Body of pancreas (tissue), 4 donors: Measurements from ENCODE around the gene CAV1. TPM values are rescaled to one million over a fixed set of nuclear protein-coding genes. Genes with fewer than 3 reads are reported as not detected.
"Not testable (repeated sequence)": the region's sequence is repeated elsewhere in the genome, so short reads cannot be mapped to it uniquely, and the experiment has no call there.

Experiments
- ATAC-seq: fragments of 150-250 bp; one replicate; pipeline ENCODE4 v1.9.1; 2016
- DNase-seq, 4 donors: peaks; one replicate each; pipeline ENCODE4 v3.0.0-alpha.2; 2019
- H3K27ac ChIP-seq, 4 donors: fragments of 200-600 bp; sonication (generic); 1 replicate in 3 of 4; 2 replicates in 1 of 4; pipeline versions ENCODE4 v1.5.1 to v1.6.1; 2016 to 2019; ENCODE audit warnings: mild to moderate bottlenecking in 1 of 4, mixed read lengths in 1 of 4, moderate library complexity in 1 of 4
- H3K27me3 ChIP-seq, 2 donors: fragments of 200-600 bp; sonication (generic); one replicate each; pipeline ENCODE4 v1.6.0; 2016; ENCODE audit warnings: mild to moderate bottlenecking in 1 of 2
- H3K36me3 ChIP-seq, 2 donors: fragments of 200-600 bp; sonication (generic); replicated peaks in 1 of 2; 2 replicates each; pipeline ENCODE4 v1.5.1; 2016; ENCODE audit warnings: low read depth in 2 of 2; ENCODE audit not compliant: insufficient read depth in 1 of 2
- H3K4me1 ChIP-seq: fragments of 200-600 bp; sonication (generic); one replicate; pipeline ENCODE4 v1.6.0; 2016
- H3K4me3 ChIP-seq, 2 donors: fragments of 200-600 bp; sonication (generic); 1 replicate in 1 of 2; 2 replicates in 1 of 2; pipeline ENCODE4 v1.5.1; 2016 to 2019
- H3K9me3 ChIP-seq, 3 donors: fragments of 200-600 bp; sonication (generic); 1 replicate in 2 of 3; 2 replicates in 1 of 3; pipeline ENCODE4 v1.5.1; 2016
- POLR2A ChIP-seq, 3 donors: fragments of 450-650 bp; IDR thresholded peaks; one replicate each; pipeline ENCODE4 v1.6.1; 2016; ENCODE audit warnings: antibody characterized with exemption in 3 of 3, mild to moderate bottlenecking in 2 of 3
- WGBS, 2 donors: methylation state at CpG; one replicate each; pipeline ENCODE4 v1.1.5; 2017; 5-methylcytosine and 5-hydroxymethylcytosine counted together
- intact Hi-C: fragments of 100-400 bp; cut with DNase I; formaldehyde crosslinking; loops from one replicate; pipeline ENCODE4 v1.15.1; 2023
- total RNA-seq, 2 donors: library from RNA; depleted of rRNA; stranded (reverse); fragments of >200 nt; gene quantifications; one replicate each; pipeline ENCODE4 v1.1.0, GENCODE V29; 2016
- TF ChIP-seq, protein P1 (sequence below), 7 experiments: fragments of 450-650 bp in 4 of 7; fragments of 200-600 bp in 3 of 7; sonication (generic) in 3 of 7; IDR thresholded peaks; one replicate each; pipeline ENCODE4 v1.5.1; 2016 to 2019; ENCODE audit warnings: antibody characterized with exemption in 7 of 7

Gene CAV1
- total RNA-seq, 2 donors from 2014 or later = 28.5 to 32.6 TPM

GRCh38 chr7:116582806-116583444 lies 58.1 kb downstream of the CAV1 start:
- DNase-seq (no peak), ATAC-seq (no peak)
- Histone ChIP-seq H3K4me3 (no peak overlapping the region), H3K27ac (no peak overlapping the region), H3K36me3 (no peaks in the 10 kb centered on the region), H3K4me1 (peaks cover 34% of the 10 kb centered on the region), H3K27me3 (no peaks in the 10 kb centered on the region), H3K9me3 (no peaks in the 10 kb centered on the region)
- intact Hi-C loops = loop anchor here (10.0 kb wide), 1 partner anchor 418 kb away; no protein-coding TSS in a partner anchor
- 85 to 90% methylated on average over 5 of the region's 5 CpGs for WGBS, 2 donors
- TF ChIP-seq POLR2A (IDR thresholded peaks at IDR 0.05) = no peak
- TF ChIP-seq, protein P1, sequence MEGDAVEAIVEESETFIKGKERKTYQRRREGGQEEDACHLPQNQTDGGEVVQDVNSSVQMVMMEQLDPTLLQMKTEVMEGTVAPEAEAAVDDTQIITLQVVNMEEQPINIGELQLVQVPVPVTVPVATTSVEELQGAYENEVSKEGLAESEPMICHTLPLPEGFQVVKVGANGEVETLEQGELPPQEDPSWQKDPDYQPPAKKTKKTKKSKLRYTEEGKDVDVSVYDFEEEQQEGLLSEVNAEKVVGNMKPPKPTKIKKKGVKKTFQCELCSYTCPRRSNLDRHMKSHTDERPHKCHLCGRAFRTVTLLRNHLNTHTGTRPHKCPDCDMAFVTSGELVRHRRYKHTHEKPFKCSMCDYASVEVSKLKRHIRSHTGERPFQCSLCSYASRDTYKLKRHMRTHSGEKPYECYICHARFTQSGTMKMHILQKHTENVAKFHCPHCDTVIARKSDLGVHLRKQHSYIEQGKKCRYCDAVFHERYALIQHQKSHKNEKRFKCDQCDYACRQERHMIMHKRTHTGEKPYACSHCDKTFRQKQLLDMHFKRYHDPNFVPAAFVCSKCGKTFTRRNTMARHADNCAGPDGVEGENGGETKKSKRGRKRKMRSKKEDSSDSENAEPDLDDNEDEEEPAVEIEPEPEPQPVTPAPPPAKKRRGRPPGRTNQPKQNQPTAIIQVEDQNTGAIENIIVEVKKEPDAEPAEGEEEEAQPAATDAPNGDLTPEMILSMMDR (IDR thresholded peaks at IDR 0.05) = no peak

GRCh38 chr7:116583653-116584052 lies 58.8 kb downstream of the CAV1 start:
- H3K27ac ChIP-seq = no peak overlapping the region
- intact Hi-C loops = loop anchor here (10.0 kb wide), 1 partner anchor 419 kb away; no protein-coding TSS in a partner anchor
- H3K27me3 ChIP-seq = no peaks in the 10 kb centered on the region
- no peak for DNase-seq
- no peaks in the 10 kb centered on the region for H3K36me3 ChIP-seq
- peaks cover 35% of the 10 kb centered on the region for H3K4me1 ChIP-seq
- WGBS, 2 donors = 61 to 62% methylated on average over 1 of the region's 1 CpG
- H3K9me3 ChIP-seq = no peaks in the 10 kb centered on the region
- TF ChIP-seq POLR2A (IDR thresholded peaks at IDR 0.05) = no peak
- TF ChIP-seq, protein P1 (IDR thresholded peaks at IDR 0.05) = no peak
- H3K4me3 ChIP-seq = no peak overlapping the region
- no peak for ATAC-seq

GRCh38 chr7:116584721-116585120 lies 59.9 kb downstream of the CAV1 start:
- Histone ChIP-seq H3K36me3 (no peaks in the 10 kb centered on the region), H3K9me3 (no peaks in the 10 kb centered on the region), H3K27ac (no peak overlapping the region), H3K4me1 (peaks cover 36% of the 10 kb centered on the region), H3K4me3 (no peak overlapping the region), H3K27me3 (no peaks in the 10 kb centered on the region)
- WGBS, 2 donors = 39 to 45% methylated on average over 1 of the region's 1 CpG
- intact Hi-C loops = loop anchor here (5.0 to 10.0 kb wide), 2 partner anchors 322 to 420 kb away; no protein-coding TSS in a partner anchor
- no peak for TF ChIP-seq POLR2A (IDR thresholded peaks at IDR 0.05)
- TF ChIP-seq, protein P1 (IDR thresholded peaks at IDR 0.05) = no peak
- no peak for ATAC-seq
- DNase-seq = no peak

DNA sequence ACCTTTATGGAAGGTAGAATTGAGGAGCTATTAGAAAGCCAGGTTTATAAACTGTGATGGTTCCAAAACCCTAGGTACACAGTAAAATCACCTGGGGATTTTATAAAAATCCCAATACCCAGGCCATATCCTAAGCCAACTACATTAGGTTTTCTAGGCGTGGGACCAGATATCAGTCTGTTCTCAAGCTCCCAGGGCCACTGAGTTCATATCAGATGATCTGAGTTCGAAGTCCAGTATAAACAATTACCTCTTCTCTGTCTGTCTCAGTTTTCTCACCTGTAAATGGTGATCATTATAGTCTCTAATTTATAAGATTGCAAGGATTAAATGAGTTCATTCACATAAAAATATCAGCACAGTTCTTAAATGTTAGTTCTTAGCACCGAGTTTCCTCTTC lies 60.6 kb downstream of the CAV1 start:
- TF ChIP-seq, protein P1 (IDR thresholded peaks at IDR 0.05) = no peak
- no peak for TF ChIP-seq POLR2A (IDR thresholded peaks at IDR 0.05)
- Histone ChIP-seq H3K27ac (no peak overlapping the region), H3K36me3 (no peaks in the 10 kb centered on the region), H3K27me3 (no peaks in the 10 kb centered on the region), H3K4me1 (peaks cover 29% of the 10 kb centered on the region), H3K9me3 (no peaks in the 10 kb centered on the region), H3K4me3 (no peak overlapping the region)
- ATAC-seq (no peak), DNase-seq (no peak)
- WGBS, 2 donors = 64 to 69% methylated on average over 3 of the region's 3 CpGs
- intact Hi-C loops = loop anchor here (5.0 to 10.0 kb wide), 2 partner anchors 323 to 421 kb away; no protein-coding TSS in a partner anchor

GRCh38 chr7:116585967-116586366 lies 61.1 kb downstream of the CAV1 start:
- intact Hi-C loops = loop anchor here (5.0 to 10.0 kb wide), 2 partner anchors 324 to 421 kb away; no protein-coding TSS in a partner anchor
- H3K36me3 ChIP-seq = no peaks in the 10 kb centered on the region
- 83 to 84% methylated on average over 5 of the region's 5 CpGs for WGBS, 2 donors
- TF ChIP-seq, protein P1 (IDR thresholded peaks at IDR 0.05) = no peak
- TF ChIP-seq POLR2A (IDR thresholded peaks at IDR 0.05) = no peak
- H3K9me3 ChIP-seq = no peaks in the 10 kb centered on the region
- no peak for ATAC-seq
- no peaks in the 10 kb centered on the region for H3K27me3 ChIP-seq
- DNase-seq = no peak
- no peak overlapping the region for H3K27ac ChIP-seq
- H3K4me1 ChIP-seq = peaks cover 29% of the 10 kb centered on the region
- no peak overlapping the region for H3K4me3 ChIP-seq

GRCh38 chr7:116587200-116587599 lies 62.4 kb downstream of the CAV1 start:
- not testable (repeated sequence) for H3K36me3 ChIP-seq, H3K27me3 ChIP-seq, DNase-seq, H3K4me3 ChIP-seq, H3K9me3 ChIP-seq, H3K27ac ChIP-seq, ATAC-seq
- intact Hi-C loops = loop anchor here (5.0 to 10.0 kb wide), 2 partner anchors 325 to 422 kb away; no protein-coding TSS in a partner anchor
- H3K4me1 ChIP-seq = peaks cover 31% of the 10 kb centered on the region
- WGBS, 2 donors = 92 to 93% methylated on average over 3 of the region's 3 CpGs
